ENCODE data around the gene MEGF11.

Gene MEGF11

DNA sequence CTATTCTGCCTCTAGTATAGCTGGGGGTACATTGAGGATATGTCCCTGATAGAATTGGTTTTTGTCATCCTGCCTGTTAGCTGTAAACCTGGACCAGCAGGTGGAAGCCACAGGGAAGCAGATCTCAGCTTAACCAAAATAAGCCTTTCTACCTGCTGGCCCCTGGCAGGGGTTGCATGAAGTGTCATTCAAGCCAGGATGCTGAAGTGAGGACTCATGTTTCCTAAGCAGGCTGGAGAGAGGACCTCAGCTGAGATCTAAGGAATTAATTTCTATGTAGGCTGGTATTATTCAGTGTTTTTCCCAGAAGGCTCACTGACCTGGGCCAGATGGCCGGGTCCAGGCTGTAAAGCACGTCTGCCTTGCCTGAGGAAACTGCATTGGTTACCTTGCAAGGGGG, 128.9 kb downstream of the MEGF11 start:
- ATAC-seq = no peak
- TF ChIP-seq ESRRG (CRISPR knock-in tag; IDR thresholded peaks at IDR 0.05) = no peak
- TF ChIP-seq, protein P1, sequence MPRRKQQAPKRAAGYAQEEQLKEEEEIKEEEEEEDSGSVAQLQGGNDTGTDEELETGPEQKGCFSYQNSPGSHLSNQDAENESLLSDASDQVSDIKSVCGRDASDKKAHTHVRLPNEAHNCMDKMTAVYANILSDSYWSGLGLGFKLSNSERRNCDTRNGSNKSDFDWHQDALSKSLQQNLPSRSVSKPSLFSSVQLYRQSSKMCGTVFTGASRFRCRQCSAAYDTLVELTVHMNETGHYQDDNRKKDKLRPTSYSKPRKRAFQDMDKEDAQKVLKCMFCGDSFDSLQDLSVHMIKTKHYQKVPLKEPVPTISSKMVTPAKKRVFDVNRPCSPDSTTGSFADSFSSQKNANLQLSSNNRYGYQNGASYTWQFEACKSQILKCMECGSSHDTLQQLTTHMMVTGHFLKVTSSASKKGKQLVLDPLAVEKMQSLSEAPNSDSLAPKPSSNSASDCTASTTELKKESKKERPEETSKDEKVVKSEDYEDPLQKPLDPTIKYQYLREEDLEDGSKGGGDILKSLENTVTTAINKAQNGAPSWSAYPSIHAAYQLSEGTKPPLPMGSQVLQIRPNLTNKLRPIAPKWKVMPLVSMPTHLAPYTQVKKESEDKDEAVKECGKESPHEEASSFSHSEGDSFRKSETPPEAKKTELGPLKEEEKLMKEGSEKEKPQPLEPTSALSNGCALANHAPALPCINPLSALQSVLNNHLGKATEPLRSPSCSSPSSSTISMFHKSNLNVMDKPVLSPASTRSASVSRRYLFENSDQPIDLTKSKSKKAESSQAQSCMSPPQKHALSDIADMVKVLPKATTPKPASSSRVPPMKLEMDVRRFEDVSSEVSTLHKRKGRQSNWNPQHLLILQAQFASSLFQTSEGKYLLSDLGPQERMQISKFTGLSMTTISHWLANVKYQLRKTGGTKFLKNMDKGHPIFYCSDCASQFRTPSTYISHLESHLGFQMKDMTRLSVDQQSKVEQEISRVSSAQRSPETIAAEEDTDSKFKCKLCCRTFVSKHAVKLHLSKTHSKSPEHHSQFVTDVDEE (CRISPR knock-in tag; IDR thresholded peaks at IDR 0.05) = no peak
- no peak for TF ChIP-seq TCF4 (CRISPR knock-in tag; IDR thresholded peaks at IDR 0.05; ENCODE audit: borderline replicate concordance)
- TF ChIP-seq ZNF565 (CRISPR knock-in tag; conservative IDR thresholded peaks at IDR 0.05; ENCODE audit: low read depth) = no peak
- no peak for TF ChIP-seq ZFP3 (CRISPR knock-in tag; IDR thresholded peaks at IDR 0.05)
- no peak for TF ChIP-seq ZNF70 (CRISPR knock-in tag; IDR thresholded peaks at IDR 0.05)
- no peak for TF ChIP-seq ARNTL (CRISPR knock-in tag; IDR thresholded peaks at IDR 0.05; ENCODE audit: borderline replicate concordance, low read depth)
- TF ChIP-seq ZC3H10 (CRISPR knock-in tag; IDR thresholded peaks at IDR 0.05) = no peak
- TF ChIP-seq PPARA (CRISPR knock-in tag; IDR thresholded peaks at IDR 0.05; ENCODE audit: borderline replicate concordance) = no peak
- TF ChIP-seq RARB (CRISPR knock-in tag; IDR thresholded peaks at IDR 0.05) = no peak
- no peak for TF ChIP-seq ZNF8 (CRISPR knock-in tag; IDR thresholded peaks at IDR 0.05)
- TF ChIP-seq BACH2 (CRISPR knock-in tag; IDR thresholded peaks at IDR 0.05; ENCODE audit: borderline replicate concordance) = no peak
- TF ChIP-seq TOX (CRISPR knock-in tag; IDR thresholded peaks at IDR 0.05; ENCODE audit: borderline replicate concordance) = no peak
- no peak for TF ChIP-seq ZFP30 (CRISPR knock-in tag; IDR thresholded peaks at IDR 0.05)
- no peak for TF ChIP-seq GLIS3 (CRISPR knock-in tag; IDR thresholded peaks at IDR 0.05)
- no peak for TF ChIP-seq SNAI2 (CRISPR knock-in tag; IDR thresholded peaks at IDR 0.05)
- TF ChIP-seq, protein P2, sequence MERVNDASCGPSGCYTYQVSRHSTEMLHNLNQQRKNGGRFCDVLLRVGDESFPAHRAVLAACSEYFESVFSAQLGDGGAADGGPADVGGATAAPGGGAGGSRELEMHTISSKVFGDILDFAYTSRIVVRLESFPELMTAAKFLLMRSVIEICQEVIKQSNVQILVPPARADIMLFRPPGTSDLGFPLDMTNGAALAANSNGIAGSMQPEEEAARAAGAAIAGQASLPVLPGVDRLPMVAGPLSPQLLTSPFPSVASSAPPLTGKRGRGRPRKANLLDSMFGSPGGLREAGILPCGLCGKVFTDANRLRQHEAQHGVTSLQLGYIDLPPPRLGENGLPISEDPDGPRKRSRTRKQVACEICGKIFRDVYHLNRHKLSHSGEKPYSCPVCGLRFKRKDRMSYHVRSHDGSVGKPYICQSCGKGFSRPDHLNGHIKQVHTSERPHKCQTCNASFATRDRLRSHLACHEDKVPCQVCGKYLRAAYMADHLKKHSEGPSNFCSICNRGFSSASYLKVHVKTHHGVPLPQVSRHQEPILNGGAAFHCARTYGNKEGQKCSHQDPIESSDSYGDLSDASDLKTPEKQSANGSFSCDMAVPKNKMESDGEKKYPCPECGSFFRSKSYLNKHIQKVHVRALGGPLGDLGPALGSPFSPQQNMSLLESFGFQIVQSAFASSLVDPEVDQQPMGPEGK (CRISPR knock-in tag; IDR thresholded peaks at IDR 0.05; ENCODE audit: borderline replicate concordance) = no peak
- TF ChIP-seq OSR1 (CRISPR knock-in tag; IDR thresholded peaks at IDR 0.05) = no peak

DNA sequence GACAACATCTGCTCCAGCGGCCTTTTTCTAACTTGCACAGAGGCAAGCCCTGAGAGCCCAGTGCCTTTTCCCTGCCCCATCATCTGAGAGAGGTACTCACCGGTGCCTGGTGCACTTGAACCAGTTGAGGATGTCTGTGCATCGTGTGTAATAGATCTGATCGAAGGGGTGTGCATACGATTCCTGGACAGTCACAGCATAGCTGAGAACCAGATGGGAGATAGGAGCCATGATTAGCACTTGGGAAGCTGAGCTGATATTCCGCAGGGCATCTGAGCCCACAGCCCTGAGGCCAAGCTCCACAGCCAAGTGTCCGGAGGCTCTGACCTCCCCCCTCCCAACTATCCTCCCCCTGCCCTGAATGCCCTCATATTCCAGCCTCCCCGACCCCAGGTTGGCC, 129.8 kb downstream of the MEGF11 start:
- TF ChIP-seq, protein P3, sequence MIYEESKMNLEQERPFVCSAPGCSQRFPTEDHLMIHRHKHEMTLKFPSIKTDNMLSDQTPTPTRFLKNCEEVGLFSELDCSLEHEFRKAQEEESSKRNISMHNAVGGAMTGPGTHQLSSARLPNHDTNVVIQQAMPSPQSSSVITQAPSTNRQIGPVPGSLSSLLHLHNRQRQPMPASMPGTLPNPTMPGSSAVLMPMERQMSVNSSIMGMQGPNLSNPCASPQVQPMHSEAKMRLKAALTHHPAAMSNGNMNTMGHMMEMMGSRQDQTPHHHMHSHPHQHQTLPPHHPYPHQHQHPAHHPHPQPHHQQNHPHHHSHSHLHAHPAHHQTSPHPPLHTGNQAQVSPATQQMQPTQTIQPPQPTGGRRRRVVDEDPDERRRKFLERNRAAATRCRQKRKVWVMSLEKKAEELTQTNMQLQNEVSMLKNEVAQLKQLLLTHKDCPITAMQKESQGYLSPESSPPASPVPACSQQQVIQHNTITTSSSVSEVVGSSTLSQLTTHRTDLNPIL (CRISPR knock-in tag; IDR thresholded peaks at IDR 0.05; ENCODE audit: low read depth) = no peak
- TF ChIP-seq ZNF70 (CRISPR knock-in tag; IDR thresholded peaks at IDR 0.05) = no peak
- TF ChIP-seq, protein P4, sequence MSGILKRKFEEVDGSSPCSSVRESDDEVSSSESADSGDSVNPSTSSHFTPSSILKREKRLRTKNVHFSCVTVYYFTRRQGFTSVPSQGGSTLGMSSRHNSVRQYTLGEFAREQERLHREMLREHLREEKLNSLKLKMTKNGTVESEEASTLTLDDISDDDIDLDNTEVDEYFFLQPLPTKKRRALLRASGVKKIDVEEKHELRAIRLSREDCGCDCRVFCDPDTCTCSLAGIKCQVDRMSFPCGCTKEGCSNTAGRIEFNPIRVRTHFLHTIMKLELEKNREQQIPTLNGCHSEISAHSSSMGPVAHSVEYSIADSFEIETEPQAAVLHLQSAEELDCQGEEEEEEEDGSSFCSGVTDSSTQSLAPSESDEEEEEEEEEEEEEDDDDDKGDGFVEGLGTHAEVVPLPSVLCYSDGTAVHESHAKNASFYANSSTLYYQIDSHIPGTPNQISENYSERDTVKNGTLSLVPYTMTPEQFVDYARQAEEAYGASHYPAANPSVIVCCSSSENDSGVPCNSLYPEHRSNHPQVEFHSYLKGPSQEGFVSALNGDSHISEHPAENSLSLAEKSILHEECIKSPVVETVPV (CRISPR knock-in tag; IDR thresholded peaks at IDR 0.05) = no peak
- TF ChIP-seq, protein P2 (CRISPR knock-in tag; IDR thresholded peaks at IDR 0.05; ENCODE audit: borderline replicate concordance) = no peak
- TF ChIP-seq PPARA (CRISPR knock-in tag; IDR thresholded peaks at IDR 0.05; ENCODE audit: borderline replicate concordance) = no peak
- TF ChIP-seq OSR1 (CRISPR knock-in tag; IDR thresholded peaks at IDR 0.05) = no peak
- TF ChIP-seq ZC3H10 (CRISPR knock-in tag; IDR thresholded peaks at IDR 0.05) = no peak
- no peak for TF ChIP-seq ZNF565 (CRISPR knock-in tag; conservative IDR thresholded peaks at IDR 0.05; ENCODE audit: low read depth)
- TF ChIP-seq SNAI2 (CRISPR knock-in tag; IDR thresholded peaks at IDR 0.05) = no peak
- TF ChIP-seq GLIS3 (CRISPR knock-in tag; IDR thresholded peaks at IDR 0.05) = no peak
- no peak for TF ChIP-seq ZNF8 (CRISPR knock-in tag; IDR thresholded peaks at IDR 0.05)
- no peak for TF ChIP-seq ZFP30 (CRISPR knock-in tag; IDR thresholded peaks at IDR 0.05)
- TF ChIP-seq, protein P5, sequence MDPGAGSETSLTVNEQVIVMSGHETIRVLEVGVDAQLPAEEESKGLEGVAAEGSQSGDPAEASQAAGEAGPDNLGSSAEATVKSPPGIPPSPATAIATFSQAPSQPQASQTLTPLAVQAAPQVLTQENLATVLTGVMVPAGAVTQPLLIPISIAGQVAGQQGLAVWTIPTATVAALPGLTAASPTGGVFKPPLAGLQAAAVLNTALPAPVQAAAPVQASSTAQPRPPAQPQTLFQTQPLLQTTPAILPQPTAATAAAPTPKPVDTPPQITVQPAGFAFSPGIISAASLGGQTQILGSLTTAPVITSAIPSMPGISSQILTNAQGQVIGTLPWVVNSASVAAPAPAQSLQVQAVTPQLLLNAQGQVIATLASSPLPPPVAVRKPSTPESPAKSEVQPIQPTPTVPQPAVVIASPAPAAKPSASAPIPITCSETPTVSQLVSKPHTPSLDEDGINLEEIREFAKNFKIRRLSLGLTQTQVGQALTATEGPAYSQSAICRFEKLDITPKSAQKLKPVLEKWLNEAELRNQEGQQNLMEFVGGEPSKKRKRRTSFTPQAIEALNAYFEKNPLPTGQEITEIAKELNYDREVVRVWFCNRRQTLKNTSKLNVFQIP (CRISPR knock-in tag; IDR thresholded peaks at IDR 0.05; ENCODE audit: borderline replicate concordance, low read depth) = no peak
- TF ChIP-seq RARB (CRISPR knock-in tag; IDR thresholded peaks at IDR 0.05) = no peak
- TF ChIP-seq, protein P1 (CRISPR knock-in tag; IDR thresholded peaks at IDR 0.05) = no peak
- no peak for ATAC-seq
